GM10266 (cell line): ENCODE results near the gene SLC12A2.

Experiments used
- DNase-seq: peaks from one replicate; pipeline ENCODE4 v3.0.0; 2012; ENCODE audit errors: extremely low spot score
- CTCF ChIP-seq: IDR thresholded peaks from 2 replicates; pipeline ENCODE4 v1.5.1; 2012; ENCODE audit warnings: mild to moderate bottlenecking, low read depth; ENCODE audit not compliant: control insufficient read depth, insufficient read depth; ENCODE audit errors: missing control alignments

The SLC12A2 gene

DNA sequence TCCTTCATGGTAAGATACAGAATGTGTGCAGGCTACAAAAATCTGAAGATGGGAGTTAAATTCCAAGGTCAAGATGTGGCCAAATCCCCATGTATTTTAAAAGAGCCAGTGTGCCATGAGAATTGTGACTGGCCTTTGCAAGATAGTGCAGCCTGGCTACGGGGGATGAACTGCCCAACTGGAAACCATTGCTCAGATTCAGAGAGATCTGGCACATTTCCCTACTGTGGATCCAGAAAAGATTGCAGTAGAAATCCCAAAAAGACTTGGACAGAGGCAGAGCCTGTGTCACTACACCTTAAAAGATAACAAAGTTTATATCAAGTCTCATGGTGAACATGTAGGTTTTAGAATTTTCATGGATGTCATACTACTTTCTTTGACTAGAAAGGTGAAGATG lies 26.2 kb downstream of the SLC12A2 start:
- no peak for DNase-seq
- no peak for TF ChIP-seq CTCF

DNA sequence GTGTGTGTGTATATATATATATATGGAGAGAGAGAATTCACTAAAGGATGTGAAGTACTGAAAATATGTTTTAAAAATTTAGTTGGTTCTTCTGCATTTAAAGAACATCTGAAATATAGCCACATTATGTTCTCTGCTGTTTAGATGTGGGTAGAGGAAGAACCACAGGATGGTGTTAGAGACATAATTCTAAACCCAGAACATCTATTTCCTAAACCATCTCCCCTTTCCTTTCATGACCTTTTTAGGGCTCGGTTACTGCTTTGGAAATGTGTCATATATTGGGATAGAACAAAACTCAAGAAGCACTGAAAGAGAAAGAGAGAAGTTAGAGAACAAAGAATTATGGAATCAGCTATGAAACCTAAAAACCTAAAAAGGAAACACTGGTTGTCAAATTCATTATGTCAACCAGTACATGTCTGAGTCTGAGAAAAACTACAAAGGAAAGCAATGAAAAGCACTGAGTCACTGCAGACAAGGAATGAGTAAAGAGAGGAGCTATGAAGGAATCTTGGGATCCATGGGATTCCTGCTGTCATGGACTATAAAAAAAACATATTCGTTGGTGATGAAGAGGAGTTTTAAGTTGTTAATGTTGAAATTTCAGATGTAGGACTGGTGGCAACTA lies 28.4 kb downstream of the SLC12A2 start:
- no peak for TF ChIP-seq CTCF
- no peak for DNase-seq

GRCh38 chr5:128116445-128116844 lies 32.9 kb downstream of the SLC12A2 start:
- no peak for DNase-seq
- TF ChIP-seq CTCF = no peak

DNA sequence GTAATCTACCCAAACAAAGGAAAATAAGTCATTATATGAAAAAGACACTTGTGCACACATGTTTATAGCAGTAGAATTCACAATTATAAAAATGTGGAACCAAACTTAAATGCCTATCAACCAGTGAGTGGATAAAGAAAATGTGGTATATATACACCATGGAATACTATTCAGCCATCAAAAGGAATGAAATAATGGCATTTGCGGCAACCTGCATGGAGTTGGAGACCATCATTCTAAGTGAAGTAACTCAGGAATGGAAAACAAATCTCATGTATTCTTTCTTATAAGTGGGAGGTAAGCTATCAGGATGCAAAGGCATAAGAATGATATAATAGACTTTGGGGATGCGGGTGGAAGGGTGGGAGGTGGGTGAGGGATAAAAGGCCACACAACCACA lies 34.6 kb downstream of the SLC12A2 start:
- TF ChIP-seq CTCF = no peak
- no peak for DNase-seq

GRCh38 chr5:128121651-128122050 lies 38.1 kb downstream of the SLC12A2 start:
- no peak for DNase-seq
- no peak for TF ChIP-seq CTCF

- no peak for DNase-seq
- no peak for TF ChIP-seq CTCF
Observed at GRCh38 chr5:128123936-128124335, 40.4 kb downstream of the SLC12A2 start.

DNA sequence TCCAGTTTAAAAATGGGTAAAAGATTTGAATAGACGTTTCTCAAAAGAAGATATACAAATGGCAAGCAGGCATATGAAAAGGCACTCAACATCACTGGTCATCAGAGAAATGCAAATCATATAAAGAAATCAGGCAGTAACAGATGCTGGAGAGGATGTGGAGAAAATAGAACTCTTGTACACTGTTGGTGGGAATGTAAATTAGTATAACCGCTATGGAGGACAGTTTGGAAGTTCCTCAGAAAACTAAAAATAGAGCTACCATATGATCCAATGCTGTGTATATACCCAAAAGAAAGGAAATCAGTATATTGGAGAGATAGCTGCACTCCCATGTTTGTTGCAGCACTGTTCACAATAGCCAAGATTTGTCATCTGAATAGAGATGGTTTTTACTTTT lies 42.7 kb downstream of the SLC12A2 start:
- DNase-seq = no peak
- TF ChIP-seq CTCF = no peak
